ENCODE measurements around the gene SRPK2.

DNA sequence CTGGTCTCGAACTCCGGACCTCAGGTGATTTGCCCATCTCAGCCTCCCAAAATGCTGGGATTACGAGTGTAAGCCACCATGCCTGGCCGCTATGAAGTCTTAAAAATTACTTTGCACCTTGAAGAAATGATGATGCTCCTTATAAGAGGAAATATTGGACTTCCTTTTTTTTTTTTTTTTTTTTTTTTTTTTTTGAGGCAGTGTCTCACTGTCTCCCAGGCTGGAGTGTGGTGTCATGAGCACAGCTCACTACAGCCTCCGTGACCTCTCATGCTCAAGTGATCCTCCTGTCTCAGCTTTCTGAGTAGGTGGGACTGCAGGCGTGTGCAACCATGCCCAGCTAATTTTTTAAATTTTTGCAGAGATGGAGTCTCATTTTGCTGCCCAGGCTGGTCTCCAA lies 309.4 kb downstream of the SRPK2 start:
- TF ChIP-seq, protein P1, sequence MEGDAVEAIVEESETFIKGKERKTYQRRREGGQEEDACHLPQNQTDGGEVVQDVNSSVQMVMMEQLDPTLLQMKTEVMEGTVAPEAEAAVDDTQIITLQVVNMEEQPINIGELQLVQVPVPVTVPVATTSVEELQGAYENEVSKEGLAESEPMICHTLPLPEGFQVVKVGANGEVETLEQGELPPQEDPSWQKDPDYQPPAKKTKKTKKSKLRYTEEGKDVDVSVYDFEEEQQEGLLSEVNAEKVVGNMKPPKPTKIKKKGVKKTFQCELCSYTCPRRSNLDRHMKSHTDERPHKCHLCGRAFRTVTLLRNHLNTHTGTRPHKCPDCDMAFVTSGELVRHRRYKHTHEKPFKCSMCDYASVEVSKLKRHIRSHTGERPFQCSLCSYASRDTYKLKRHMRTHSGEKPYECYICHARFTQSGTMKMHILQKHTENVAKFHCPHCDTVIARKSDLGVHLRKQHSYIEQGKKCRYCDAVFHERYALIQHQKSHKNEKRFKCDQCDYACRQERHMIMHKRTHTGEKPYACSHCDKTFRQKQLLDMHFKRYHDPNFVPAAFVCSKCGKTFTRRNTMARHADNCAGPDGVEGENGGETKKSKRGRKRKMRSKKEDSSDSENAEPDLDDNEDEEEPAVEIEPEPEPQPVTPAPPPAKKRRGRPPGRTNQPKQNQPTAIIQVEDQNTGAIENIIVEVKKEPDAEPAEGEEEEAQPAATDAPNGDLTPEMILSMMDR (IDR thresholded peaks at IDR 0.05): no peak
- TF ChIP-seq POLR2A (IDR thresholded peaks at IDR 0.05): no peak
